NCI-H1436 treated with DMSO at 0.1 percent for 48 hours (cell line): ENCODE data around the gene RNF7.
"Not testable (repeated sequence)": the region's sequence is repeated elsewhere in the genome, so short reads cannot be mapped to it uniquely, and the experiment has no call there.

ENCODE experiments used
- DNase-seq: peaks from one replicate; lab custom pipeline; 2025; lab: John Stamatoyannopoulos, UW

Gene RNF7

DNA sequence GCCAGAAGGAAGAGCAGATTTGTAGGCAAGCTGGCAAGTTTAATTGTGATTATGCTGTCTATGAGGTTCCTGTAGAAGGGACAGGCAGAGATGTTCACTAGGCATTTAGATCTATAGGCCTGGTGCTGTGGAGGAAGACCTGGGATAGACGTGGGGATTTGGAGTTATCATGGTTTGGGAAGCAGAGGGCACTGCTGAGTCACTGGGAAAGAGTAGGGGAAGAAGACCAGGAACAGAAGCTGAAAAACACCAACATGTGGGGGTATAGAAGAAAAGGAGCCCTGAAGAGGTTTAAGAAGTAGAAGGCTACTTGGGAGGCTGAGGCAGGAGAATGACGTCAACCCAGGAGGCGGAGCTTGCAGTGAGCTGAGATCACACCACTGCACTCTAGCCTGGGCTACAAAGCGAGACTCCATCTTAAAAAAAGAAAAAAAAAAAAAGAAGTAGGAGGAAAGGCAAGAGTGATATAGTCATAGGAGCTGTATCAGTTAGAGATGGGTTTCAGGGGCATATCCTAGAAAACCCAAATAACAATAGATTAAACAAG, 44.4 kb downstream of the RNF7 start:
- DNase-seq: no peak

DNA sequence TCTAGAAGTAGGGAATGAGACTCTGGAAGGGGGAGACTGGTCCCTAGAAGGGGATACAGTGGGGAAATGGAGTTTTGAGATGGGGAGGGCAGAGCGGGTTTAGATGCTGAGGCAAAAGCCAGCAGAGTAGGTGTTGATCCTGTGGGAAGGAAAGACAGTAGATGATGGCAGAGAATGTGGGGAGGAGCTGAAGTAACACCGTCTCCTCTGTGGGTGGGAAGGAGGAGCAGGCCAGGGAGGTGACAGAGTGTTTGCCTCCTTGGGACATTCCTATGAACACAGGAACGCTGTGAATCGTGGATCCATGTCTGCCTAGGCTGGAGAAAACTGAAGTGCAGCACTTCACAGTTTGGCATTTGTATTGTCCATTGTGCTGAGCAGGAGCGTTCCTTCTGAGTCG, 45.5 kb downstream of the RNF7 start:
- DNase-seq: no peak

DNA sequence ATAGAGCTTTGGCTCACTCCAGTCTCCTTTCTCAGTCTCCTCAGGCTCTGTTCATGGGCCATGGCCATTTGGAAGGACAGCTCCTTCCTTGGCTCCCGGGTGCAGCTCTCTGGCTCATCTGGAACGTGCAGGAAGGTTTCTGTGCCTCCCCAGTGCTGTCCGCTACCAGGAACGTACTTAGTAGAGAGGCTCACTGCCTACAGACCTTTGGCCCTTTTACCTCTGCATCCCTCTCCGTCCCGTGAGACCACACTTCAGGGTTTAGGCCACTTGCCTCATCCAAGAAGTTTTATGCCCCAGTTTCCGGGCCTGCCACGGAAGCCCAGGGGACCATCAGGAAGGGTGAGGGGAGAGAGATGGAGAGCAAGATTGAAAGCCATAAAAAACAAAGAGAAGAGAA, 46.0 kb downstream of the RNF7 start:
- no peak for DNase-seq

DNA sequence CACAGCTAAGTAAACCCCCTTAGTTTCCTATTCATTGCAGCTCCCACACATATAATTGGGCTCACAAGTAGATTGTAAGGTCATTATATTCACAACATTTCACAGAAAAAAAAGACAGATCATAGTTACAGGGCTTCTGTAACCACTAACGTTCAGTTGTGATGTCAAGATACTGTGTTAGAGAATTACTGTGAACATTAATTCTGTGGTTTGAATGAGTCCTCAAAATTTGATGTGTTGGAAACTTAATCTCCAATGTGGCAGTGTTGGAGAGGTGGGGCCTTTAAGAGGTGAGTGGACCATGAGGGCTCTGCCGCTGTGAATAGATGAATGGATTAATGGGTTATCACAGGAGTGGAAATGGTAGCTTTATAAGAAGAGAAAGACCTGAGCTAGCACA, 46.4 kb downstream of the RNF7 start:
- no peak for DNase-seq

DNA sequence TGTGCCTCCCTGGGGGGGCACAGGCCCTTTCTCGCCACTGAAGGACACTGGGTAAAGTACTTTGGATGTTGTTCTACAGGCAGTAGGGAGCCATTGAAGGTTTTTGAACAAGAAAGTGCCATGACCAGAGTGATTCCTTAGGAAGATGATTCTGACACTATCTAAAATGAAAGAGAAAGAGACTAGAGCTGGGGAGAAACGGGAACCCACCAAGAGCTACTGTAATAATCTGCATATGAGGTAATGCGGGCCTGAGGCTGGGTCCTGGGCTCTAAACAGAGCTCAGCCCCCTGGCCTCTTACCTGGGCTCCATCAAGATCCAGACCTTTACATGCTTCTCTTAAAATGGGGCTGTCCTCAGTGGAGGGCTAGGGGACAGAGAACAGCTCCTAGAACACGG, 50.1 kb downstream of the RNF7 start:
- no peak for DNase-seq

DNA sequence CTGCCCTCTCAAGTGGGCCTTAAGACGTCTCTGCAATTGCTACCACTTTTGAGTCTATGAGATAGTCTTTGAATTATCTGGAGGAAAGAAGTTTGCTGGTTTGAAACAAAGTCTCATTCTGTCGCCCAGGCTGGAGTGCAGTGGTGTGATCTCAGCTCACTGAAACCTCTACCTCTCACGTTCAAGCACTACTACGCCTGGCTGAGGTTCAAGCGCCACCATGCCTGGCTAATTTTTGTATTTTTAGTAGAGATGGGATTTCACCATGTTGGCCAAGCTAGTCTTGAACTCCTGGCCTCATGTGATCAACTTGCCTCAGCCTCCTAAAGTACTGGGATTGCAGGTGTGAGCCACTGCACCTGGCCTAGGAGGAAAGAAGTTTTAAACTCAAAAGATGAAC, 50.7 kb downstream of the RNF7 start:
- DNase-seq: not testable (repeated sequence)

DNA sequence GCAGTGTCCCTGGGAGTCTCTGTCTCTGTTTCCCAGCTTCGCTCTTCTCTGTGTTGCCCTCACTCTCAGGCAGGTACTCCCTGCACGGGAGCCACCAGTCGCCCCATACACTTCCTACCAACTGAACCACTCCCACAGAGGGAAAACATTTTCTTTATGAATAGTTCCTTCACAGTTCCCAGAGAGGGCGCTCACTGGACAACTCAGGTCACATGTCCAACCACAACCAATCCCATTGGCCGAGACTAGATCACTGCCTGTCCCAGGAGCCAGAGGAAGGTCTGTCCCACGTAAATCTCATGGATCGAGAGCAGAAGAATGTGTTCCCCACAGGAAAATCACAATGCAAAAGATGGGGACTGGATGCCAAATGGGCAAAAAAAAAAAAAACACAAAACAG, 51.2 kb downstream of the RNF7 start:
- no peak for DNase-seq

DNA sequence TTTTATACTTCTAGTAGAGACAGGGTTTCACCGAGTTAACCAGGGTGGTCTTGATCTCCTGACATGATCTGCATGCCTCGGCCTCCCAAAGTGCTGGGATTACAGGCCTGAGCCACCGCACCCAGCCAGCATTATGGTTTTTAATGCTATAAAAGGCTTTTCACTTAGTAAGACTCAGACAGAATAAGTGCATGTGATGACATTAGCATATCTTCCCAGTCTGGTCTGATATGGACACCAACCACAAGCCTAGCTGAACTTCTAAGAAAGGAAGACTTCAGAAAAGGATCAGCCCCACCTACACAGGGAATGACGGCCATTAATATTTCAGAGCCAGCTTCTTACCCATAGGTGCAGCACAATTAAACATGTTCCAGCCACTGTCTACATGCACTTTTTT, 52.1 kb downstream of the RNF7 start:
- no peak for DNase-seq

DNA sequence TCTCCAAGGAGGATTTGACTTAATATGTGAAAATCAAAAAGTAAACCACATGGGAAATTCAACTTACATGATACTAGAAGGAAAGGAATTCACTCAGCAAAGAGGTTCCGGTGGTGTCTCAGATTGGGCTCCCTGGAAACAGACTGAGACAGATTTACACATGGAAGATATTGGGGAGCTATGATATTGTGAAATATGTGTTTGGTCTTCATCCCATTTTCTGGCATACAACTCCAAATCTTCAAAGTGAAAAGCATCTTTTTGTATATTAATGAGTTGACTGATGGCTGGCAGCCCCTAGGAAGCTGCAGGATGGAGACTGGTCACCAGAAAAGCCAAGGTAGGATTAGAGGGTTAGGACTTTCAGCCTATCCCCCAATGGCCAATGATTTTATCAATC, 54.4 kb downstream of the RNF7 start:
- DNase-seq: no peak

DNA sequence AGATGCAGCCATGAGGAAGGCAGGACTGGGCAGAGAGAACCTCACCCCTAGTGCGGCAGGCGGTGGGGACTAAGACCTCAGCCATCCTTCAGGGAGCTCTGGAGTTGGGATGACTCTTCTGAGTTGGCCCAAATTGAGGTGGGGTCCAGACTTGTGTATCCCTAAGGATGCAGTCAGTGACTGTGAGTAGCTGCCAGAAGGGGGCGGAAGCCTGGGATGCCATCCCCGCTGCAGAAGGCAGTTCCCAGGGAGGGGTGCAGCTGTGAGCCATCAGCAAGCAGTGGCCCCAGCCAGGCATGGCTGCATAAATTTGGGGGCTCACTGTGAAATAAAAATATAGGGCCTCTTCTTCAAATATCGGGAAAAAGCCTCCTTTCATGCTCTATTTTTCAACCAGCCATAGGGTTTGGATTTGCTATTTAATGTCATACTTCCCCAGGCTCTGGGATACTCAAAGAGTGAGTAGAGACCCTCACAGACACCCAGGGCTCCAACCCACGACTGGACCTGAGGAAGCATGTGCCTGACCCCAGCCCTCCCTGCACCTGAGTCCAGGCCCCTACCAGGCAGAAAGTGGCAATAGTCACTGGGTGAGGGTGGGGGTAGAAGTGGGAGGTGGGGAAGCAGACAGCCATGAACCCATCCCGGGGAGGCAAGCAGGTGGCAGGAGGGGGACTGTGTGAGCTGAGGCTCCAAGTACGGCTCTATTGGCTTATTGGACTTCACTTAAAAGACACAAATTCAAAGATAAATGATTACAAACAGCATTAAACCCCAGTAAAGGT, 55.6 kb downstream of the RNF7 start:
- DNase-seq: no peak

DNA sequence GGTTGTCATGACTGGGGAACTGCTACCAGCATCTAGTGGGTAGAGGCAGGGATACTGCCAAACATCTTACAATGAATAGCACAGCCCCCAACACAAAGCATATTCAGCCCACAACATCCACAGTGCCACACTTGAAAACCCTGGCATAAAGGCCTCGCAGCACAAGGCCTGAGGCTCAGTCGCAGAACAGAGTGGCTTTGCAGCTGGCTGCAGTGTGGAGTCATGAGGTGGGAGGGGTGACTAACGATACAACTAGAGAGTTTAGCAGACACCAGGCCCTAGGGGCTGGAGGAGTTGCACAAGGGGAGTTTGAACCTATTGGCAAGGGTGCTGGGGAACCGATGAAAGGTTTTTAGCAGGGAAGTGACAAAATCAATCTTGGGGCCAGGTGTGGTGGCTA, 57.2 kb downstream of the RNF7 start:
- DNase-seq: no peak

DNA sequence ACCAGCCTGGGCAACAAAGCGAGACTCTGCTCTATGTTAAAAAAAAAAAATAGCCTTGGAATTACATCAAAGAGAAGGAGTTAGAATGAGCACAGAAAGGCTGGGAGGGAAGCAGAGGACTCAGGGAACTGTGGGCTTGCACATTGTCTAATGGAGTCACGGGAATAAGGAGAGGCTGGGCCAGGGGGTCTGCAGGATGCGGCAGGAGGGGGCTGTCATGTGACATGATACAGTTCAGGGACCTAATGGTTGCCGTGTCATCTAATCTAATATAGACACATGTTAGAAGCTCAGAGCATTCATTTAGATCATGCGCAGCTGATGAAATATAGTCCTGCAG, 57.6 kb downstream of the RNF7 start:
- DNase-seq: no peak

DNA sequence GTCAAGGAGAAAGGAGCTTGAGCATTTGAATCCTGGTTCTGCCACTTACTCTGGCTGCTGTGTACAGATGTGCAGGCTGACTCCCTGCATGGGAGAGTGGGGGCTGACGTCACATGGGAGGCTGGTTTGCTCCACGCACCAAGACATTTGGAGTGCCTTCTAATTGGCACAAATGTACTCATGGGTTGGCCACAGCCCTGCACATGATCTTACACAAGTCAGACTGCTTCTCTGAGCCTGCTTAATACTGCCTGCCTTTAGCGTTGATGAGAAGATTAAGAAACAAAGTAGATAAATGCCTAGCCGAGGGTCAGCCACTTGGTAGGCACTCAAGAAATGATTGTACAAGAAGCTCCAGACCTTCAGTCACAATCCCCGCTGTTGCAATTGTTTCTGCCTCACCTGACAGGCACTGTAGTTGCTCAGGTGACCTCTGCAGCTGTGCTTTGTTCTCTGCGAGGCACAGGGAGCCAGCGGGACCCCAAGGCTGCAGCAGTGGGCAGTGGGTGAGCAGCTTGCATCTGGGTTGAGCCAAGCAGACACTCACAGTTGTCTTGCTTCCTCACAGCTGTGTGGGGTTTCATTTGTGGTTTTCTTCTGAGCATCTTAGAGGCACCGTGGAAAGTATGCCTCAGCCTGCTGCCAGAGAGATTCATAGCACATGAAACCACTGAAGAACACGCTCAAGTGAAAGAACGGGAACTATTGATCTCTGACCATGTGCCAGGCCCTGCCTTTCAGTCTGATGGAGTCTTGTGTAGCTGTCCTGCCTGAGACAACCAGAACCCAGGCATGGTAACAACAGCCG, 58.2 kb downstream of the RNF7 start:
- no peak for DNase-seq
